NCI-H510A treated with DMSO at 0.1 percent for 48 hours (cell line): ENCODE measurements around the gene STAG3.
A peak's percentile ranks its signal among the peaks of the same experiment; 100 is the strongest.
"Not testable (repeated sequence)": the region's sequence is repeated elsewhere in the genome, so short reads cannot be mapped to it uniquely, and the experiment has no call there.

Source experiments
- DNase-seq: peaks from one replicate; lab custom pipeline; 2025; lab: John Stamatoyannopoulos, UW

The STAG3 gene, protein sequence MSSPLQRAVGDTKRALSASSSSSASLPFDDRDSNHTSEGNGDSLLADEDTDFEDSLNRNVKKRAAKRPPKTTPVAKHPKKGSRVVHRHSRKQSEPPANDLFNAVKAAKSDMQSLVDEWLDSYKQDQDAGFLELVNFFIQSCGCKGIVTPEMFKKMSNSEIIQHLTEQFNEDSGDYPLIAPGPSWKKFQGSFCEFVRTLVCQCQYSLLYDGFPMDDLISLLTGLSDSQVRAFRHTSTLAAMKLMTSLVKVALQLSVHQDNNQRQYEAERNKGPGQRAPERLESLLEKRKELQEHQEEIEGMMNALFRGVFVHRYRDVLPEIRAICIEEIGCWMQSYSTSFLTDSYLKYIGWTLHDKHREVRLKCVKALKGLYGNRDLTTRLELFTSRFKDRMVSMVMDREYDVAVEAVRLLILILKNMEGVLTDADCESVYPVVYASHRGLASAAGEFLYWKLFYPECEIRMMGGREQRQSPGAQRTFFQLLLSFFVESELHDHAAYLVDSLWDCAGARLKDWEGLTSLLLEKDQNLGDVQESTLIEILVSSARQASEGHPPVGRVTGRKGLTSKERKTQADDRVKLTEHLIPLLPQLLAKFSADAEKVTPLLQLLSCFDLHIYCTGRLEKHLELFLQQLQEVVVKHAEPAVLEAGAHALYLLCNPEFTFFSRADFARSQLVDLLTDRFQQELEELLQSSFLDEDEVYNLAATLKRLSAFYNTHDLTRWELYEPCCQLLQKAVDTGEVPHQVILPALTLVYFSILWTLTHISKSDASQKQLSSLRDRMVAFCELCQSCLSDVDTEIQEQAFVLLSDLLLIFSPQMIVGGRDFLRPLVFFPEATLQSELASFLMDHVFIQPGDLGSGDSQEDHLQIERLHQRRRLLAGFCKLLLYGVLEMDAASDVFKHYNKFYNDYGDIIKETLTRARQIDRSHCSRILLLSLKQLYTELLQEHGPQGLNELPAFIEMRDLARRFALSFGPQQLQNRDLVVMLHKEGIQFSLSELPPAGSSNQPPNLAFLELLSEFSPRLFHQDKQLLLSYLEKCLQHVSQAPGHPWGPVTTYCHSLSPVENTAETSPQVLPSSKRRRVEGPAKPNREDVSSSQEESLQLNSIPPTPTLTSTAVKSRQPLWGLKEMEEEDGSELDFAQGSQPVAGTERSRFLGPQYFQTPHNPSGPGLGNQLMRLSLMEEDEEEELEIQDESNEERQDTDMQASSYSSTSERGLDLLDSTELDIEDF

DNA sequence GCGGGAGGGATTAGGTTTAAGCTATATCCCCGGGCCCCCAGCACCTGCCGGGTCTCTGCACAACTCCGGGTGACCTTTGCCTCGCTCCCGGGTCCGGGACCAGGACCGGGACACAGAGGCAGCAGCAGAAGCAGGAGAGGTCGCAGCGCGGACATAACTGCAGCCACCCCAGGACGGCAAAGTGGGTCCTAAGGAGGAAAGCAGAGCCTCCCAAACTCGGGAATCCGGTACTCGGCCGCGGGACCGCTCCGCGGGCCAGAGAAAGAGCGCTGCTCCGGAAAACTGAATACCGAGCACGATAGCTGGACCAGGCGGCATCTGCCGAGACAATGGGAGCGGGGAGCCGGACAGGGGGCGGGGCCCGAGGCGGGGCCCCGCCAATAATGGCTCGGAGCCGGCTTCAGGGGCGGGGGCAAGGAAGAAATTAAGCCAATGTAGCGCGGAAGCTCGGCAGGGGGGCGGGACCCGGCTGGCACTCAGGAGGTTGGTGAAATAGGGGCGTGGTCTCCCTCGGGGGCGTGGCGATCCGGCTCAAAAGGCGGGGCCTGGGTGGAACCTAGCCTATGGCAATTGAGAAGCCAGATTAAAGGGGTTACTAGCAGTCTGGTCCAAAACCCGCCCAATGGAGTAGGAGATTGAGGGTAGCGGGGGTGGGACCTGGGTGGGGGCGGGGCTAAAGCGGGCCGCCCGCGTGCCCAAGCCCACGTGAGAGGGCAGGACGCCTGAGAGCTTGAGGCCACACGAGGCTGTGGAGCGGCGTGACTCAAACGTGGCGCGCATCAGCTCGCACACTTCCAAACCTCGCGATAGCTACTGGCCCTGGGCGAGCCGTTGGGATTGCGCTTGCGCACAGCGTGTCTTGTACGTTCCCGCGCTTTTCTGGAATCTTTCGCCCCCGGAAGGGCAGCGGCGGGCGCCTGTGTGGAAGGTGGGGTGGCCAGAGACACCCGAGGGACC is at the start of gene STAG3, which contains the start of gene GPC2:
Gene STAG3, plus strand, starts transcription at position 874 of the 957 bp plus-strand sequence. CDS start 2,639 bp downstream, outside the sequence.
Gene GPC2, minus strand, starts transcription at position 337 of the 957 bp plus-strand sequence. Its CDS starts 182 bp downstream, at position 155.
- peak; percentile 91 for DNase-seq

- no peak for DNase-seq
Measured at GRCh38 chr7:100128637-100128963, 49.1 kb upstream of the STAG3 start.

GRCh38 chr7:100130220-100130607 is 47.5 kb upstream of the STAG3 start:
- DNase-seq, result peak; percentile 31

DNA sequence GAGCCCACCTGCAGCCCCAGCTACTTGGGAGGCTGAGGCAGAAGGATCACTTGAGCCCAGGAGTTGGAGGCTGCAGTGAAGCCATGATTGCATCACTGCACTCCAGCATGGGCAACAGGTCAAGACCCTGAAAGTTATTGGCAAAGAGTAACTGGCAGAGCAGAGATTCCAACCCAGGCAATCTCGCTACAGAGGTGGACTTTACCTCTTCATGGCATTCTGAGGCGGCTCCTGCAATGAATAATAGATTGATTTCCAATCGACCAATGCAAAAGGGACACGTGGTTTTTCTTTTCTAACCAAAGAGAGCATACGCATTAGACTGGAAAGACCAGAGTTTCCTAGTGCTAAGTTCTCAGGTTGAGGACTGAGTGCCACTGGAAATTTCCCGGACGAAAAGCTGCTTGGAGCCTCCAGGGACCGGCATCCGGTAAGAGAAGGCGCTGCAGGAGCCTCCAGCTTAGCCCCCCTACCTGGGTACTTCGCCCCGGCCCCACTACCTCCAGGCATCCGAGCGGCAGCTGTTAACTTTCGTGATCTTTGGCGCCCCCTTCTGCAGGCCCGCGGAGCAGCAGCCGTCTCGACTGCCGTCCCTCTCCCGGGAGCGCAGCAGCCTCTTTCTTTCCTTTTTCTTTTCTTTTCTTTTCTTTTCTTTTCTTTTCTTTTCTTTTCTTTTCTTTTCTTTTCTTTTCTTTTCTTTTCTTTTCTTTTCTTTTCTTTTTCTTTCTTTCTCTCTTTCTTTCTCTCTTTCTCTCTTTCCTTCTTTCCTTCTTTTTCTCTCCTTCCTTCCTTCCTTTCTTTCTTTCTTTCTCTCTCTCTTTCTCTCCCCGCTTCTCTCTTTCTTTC is 46.9 kb upstream of the STAG3 start:
- peak; percentile 27 for DNase-seq

DNA sequence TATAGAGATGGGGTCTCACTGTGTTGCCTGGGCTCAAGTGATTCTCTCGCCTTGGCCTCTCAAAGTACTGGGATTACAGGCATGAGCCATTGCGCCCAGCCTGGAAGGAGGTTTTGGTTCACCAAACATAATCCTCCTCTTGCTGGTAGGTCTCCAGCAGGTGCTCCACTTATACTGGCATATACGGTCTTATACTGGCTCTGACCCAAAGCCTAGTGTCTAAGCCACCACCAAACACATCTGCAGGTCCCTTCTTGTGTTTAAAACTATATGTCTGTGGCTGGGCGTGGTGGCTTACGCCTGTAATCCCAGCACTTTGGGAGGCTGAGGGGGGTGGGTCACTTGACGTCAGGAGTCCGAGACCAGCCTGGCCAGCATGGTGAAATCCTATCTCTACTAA is 45.6 kb upstream of the STAG3 start:
- DNase-seq, result no peak

- peak; percentile 14 for DNase-seq
Measured at GRCh38 chr7:100132697-100133151, 45.0 kb upstream of the STAG3 start.

DNA sequence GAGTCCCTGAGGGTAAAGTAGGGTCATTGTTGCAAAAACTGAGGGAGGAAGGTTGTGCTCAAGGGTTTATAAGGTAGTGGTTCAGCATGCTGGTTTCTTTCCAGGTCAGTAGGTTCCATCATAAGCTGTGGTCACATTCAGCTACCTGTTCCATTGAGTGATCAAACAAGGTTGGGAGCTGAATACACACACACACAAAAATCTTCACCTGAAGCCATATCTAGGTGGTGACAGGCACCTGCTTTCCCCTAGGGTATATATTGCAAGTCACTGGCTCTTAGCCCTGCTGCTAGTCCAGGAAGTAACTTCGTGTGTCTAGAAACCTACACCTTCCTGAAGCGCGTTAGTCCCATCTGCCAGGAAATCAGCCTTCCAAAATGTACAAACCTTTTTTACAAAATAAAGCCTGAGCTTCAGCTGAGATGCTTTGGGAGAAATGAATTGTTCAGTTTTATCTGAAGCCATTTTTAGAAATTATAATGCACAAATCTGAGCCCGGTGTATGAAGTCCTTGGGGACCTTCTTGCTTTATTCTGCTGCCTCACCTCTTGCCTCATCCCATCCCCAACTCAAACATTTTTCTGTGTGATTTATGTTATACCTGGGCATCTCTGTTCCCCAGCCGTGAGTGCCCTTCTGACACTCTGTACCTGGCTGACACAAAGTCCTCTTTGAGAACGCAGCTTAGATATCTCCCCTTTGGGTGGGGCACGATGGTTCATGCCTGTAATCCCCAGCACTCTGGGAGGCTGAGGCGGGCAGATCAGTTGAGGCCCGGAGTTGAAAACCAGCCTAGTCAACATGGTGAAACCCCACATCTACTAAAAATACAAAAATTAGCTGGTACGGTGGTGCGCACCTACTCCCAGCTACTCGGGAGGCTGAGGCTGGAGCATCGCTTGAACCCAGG is 39.6 kb upstream of the STAG3 start:
- DNase-seq, result no peak

- no peak for DNase-seq
Measured at GRCh38 chr7:100141555-100141949, 36.2 kb upstream of the STAG3 start.

DNA sequence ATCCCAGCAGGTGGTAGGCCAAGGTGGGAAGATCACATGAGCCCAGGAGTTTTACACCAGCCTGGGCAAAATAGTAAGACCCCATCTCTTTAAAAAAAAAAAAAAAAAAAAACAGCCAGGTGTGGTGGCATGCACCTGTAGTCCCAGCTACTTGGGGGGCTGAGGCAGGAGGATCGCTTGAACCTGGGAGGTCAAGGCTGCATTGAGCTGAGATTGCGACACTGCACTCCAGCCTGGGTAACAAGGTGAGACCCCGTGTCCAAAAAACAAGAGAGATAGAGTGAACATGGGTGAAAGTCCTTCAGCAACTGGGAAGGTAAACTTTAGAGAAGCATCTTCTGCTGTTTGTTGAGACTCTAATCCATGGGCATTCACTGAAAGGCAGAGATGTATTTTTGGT is 35.3 kb upstream of the STAG3 start:
- DNase-seq, result no peak

DNA sequence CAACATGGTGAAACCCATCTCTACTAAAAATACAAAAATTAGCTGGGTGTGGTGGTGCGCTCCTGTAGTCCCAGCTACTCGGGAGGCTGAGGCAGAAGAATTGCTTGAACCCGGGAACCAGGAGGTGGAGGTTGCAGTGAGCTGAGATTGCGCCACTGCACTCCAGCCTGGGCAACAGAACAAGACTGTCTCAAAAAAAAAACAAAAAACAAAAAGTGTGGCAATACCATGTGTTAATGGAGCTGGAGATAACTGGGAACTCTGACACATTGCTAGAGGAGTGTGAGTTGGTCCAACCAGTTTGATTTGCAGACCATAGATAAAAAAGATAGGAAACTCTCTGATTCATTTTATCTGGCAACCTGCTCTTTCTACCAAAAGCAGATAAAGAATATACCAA is 31.4 kb upstream of the STAG3 start:
- not testable (repeated sequence) for DNase-seq

- no peak for DNase-seq
Measured at GRCh38 chr7:100147278-100147677, 30.4 kb upstream of the STAG3 start.

GRCh38 chr7:100148225-100148558 is 29.5 kb upstream of the STAG3 start:
- DNase-seq, result no peak

DNA sequence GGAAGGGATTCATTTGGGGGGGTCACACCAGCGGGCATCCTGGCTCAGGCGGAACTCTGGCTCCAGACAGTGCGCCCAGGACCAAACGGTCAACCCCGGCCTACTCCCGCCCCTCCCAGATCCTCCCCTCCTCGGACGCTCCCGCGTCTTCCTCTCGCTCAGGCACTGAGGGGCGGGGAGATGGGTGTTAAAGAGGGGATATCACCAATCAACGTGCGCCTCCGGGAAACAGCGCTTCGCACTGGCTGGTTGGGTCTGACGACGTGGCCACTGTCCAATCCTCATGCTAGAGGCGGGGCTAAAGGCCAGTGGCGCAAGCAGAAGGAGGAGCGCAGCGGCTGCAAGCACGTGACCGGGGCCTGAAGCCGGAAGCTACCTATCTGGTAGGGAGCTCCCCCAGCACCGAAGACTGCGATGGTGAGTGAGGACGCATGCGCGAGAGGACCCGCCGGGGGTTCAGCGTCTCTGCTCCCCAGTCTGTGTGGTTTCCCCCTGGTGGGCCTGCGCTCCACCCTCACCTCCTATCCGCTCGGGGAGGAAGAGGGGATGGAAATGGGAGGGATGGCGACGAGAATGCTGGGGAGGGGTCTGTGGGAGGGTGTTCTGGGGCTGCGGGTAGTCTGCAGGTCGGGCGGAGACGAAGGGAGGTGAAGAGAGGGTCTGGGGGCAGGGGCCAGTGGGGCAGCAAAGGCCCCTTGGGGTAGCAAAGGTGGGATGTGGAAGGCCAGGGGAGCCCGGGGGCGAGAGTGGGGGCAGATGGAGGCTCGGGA is 29.0 kb upstream of the STAG3 start, which contains the start of gene LAMTOR4:
Gene LAMTOR4, plus strand, starts transcription at position 360 of the 770 bp plus-strand sequence. Its CDS starts 55 bp downstream, at position 415.
- peak; percentile 94 for DNase-seq

GRCh38 chr7:100152404-100152803 is 25.3 kb upstream of the STAG3 start:
- DNase-seq, result no peak

GRCh38 chr7:100152937-100153666 is 24.6 kb upstream of the STAG3 start:
- no peak for DNase-seq

DNA sequence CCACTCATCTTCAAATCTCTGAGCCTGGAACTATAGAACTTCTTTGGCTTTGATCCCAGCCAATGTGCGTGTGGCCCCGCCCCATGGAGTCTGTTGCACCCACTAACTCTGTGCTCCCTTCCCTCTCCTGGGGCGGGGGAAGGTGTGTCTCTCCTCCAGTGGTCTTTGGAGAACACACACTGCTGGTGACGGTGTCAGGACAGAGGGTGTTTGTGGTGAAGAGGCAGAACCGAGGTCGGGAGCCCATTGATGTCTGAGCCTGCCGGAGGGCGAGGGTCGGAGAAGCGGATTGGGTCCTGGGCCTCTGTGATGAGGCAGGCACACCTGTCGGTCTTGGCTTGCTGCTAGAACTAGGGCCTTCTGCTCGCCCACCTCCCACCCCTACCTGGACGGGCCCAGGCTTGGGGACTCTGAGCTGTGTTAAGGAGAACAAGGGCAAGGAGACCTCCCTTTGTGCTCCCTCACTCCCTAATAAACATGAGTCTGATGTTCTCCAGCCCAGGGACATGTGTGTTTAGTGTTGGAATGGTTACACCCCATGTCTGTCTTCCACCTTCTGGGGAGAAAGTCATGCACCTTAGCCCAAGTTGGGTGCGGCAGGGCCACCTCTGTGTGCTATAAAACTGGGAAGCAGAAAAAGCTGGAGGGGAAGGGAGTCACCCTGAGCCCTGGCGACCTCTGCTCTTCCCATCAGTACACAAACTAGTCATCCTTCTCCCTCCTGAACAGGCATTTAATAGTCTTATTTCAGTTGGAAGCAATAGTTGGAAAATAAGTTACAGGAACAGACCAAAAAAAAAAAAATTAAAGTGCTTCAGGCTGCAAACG is 23.8 kb upstream of the STAG3 start:
- no peak for DNase-seq
